ENCODE measurements around the gene PMEPA1. TPM values are rescaled to one million over a fixed set of nuclear protein-coding genes. Genes with fewer than 3 reads are reported as not detected.

PMEPA1 gene
- total RNA-seq, 2 experiments from 2014 or later: 0.37 TPM; not detected in 1

GRCh38 chr20:57689745-57690481, 19.9 kb downstream of the PMEPA1 start:
- ChIA-PET POLR2A (no interaction called here), CTCF (interaction anchor here (0.7 kb wide), 1 partner anchor 36 kb away, joined by 4 read pairs; no protein-coding TSS in a partner anchor)
- DNase-seq (no peak), ATAC-seq (no peak)
- Mint-ChIP-seq H3K27me3 (ENCODE audit: low read depth) (no peaks in the 10 kb centered on the region), H3K4me1 (ENCODE audit: low read depth) (no peaks in the 10 kb centered on the region), H3K4me3 (no peak overlapping the region), H3K9me3 (ENCODE audit: insufficient read depth) (no peaks in the 10 kb centered on the region), H3K27ac (no peak overlapping the region), H3K36me3 (ENCODE audit: low read depth) (no peaks in the 10 kb centered on the region)

GRCh38 chr20:57688864-57689263, 21.0 kb downstream of the PMEPA1 start:
- Mint-ChIP-seq H3K9me3 (ENCODE audit: insufficient read depth) (no peaks in the 10 kb centered on the region), H3K4me3 (no peak overlapping the region), H3K4me1 (ENCODE audit: low read depth) (no peaks in the 10 kb centered on the region), H3K27ac (no peak overlapping the region), H3K27me3 (ENCODE audit: low read depth) (no peaks in the 10 kb centered on the region), H3K36me3 (ENCODE audit: low read depth) (no peaks in the 10 kb centered on the region)
- ATAC-seq (no peak), DNase-seq (no peak)
- CTCF ChIA-PET: no interaction called here
- POLR2A ChIA-PET: no interaction called here

- Mint-ChIP-seq H3K4me1 (ENCODE audit: low read depth) (no peaks in the 10 kb centered on the region), H3K27me3 (ENCODE audit: low read depth) (no peaks in the 10 kb centered on the region), H3K9me3 (ENCODE audit: insufficient read depth) (no peaks in the 10 kb centered on the region), H3K4me3 (no peak overlapping the region), H3K36me3 (ENCODE audit: low read depth) (no peaks in the 10 kb centered on the region), H3K27ac (no peak overlapping the region)
- CTCF ChIA-PET: no interaction called here
- DNase-seq (no peak), ATAC-seq (no peak)
- POLR2A ChIA-PET: no interaction called here
Measured at GRCh38 chr20:57688295-57688694, 21.5 kb downstream of the PMEPA1 start.

- H3K27me3 Mint-ChIP-seq (ENCODE audit: low read depth): no peaks in the 10 kb centered on the region
- no peaks in the 10 kb centered on the region for H3K36me3 Mint-ChIP-seq (ENCODE audit: low read depth)
- ATAC-seq: no peak
- no peak for DNase-seq
- H3K9me3 Mint-ChIP-seq (ENCODE audit: insufficient read depth): no peaks in the 10 kb centered on the region
- CTCF ChIA-PET: interaction anchor here (0.6 to 0.7 kb wide), 2 partner anchors 65 to 429 kb away, joined by 3 read pairs; no protein-coding TSS in a partner anchor
- H3K4me1 Mint-ChIP-seq (ENCODE audit: low read depth): no peaks in the 10 kb centered on the region
- POLR2A ChIA-PET: interaction anchor here (0.7 kb wide), 1 partner anchor 77 kb away, joined by 3 read pairs; no protein-coding TSS in a partner anchor
- H3K4me3 Mint-ChIP-seq: no peak overlapping the region
- H3K27ac Mint-ChIP-seq: no peak overlapping the region
Measured at GRCh38 chr20:57686931-57687652, 22.7 kb downstream of the PMEPA1 start.

- CTCF ChIA-PET: interaction anchor here (1.2 kb wide), 1 partner anchor 63 kb away, joined by 3 read pairs; no protein-coding TSS in a partner anchor
- POLR2A ChIA-PET: no interaction called here
- Mint-ChIP-seq H3K4me1 (ENCODE audit: low read depth) (peaks cover 16% of the 10 kb centered on the region), H3K9me3 (ENCODE audit: insufficient read depth) (no peaks in the 10 kb centered on the region), H3K27ac (no peak overlapping the region), H3K4me3 (no peak overlapping the region), H3K36me3 (ENCODE audit: low read depth) (no peaks in the 10 kb centered on the region), H3K27me3 (ENCODE audit: low read depth) (peaks cover 6% of the 10 kb centered on the region)
- DNase-seq (no peak), ATAC-seq (no peak)
Measured at GRCh38 chr20:57685146-57685758, 24.6 kb downstream of the PMEPA1 start.

GRCh38 chr20:57684808-57685140, 25.0 kb downstream of the PMEPA1 start:
- H3K4me3 Mint-ChIP-seq: no peak overlapping the region
- DNase-seq (no peak), ATAC-seq (no peak)
- no peaks in the 10 kb centered on the region for H3K9me3 Mint-ChIP-seq (ENCODE audit: insufficient read depth)
- no peak overlapping the region for H3K27ac Mint-ChIP-seq
- ChIA-PET POLR2A (no interaction called here), CTCF (interaction anchor here (1.2 kb wide), 1 partner anchor 62 kb away, joined by 3 read pairs; no protein-coding TSS in a partner anchor)
- H3K27me3 Mint-ChIP-seq (ENCODE audit: low read depth): peaks cover 6% of the 10 kb centered on the region
- no peaks in the 10 kb centered on the region for H3K36me3 Mint-ChIP-seq (ENCODE audit: low read depth)
- peaks cover 20% of the 10 kb centered on the region for H3K4me1 Mint-ChIP-seq (ENCODE audit: low read depth)

GRCh38 chr20:57683881-57684807, 25.7 kb downstream of the PMEPA1 start:
- no peak overlapping the region for H3K4me3 Mint-ChIP-seq
- CTCF ChIA-PET: interaction anchor here (1.2 to 1.8 kb wide), 2 partner anchors 62 to 87 kb away, joined by 3 to 4 read pairs; no protein-coding TSS in a partner anchor
- POLR2A ChIA-PET: interaction anchor here (0.6 kb wide), 1 partner anchor 221 kb away, joined by 3 read pairs; no protein-coding TSS in a partner anchor
- H3K4me1 Mint-ChIP-seq (ENCODE audit: low read depth): peaks cover 20% of the 10 kb centered on the region
- ATAC-seq (no peak), DNase-seq (no peak)
- no peaks in the 10 kb centered on the region for H3K9me3 Mint-ChIP-seq (ENCODE audit: insufficient read depth)
- no peak overlapping the region for H3K27ac Mint-ChIP-seq
- no peaks in the 10 kb centered on the region for H3K36me3 Mint-ChIP-seq (ENCODE audit: low read depth)
- H3K27me3 Mint-ChIP-seq (ENCODE audit: low read depth): peaks cover 6% of the 10 kb centered on the region

- Mint-ChIP-seq H3K36me3 (ENCODE audit: low read depth) (no peaks in the 10 kb centered on the region), H3K27ac (no peak overlapping the region), H3K9me3 (ENCODE audit: insufficient read depth) (no peaks in the 10 kb centered on the region), H3K4me3 (no peak overlapping the region), H3K27me3 (ENCODE audit: low read depth) (peaks cover 6% of the 10 kb centered on the region), H3K4me1 (ENCODE audit: low read depth) (peaks cover 20% of the 10 kb centered on the region)
- ChIA-PET CTCF (interaction anchor here (0.7 to 1.8 kb wide), 2 partner anchors 30 to 87 kb away, joined by 3 to 4 read pairs; no protein-coding TSS in a partner anchor), POLR2A (interaction anchor here (0.6 kb wide), 1 partner anchor 222 kb away, joined by 3 read pairs; no protein-coding TSS in a partner anchor)
- DNase-seq: no peak
- ATAC-seq: no peak
Measured at GRCh38 chr20:57683287-57683686, 26.5 kb downstream of the PMEPA1 start.

- CTCF ChIA-PET: interaction anchor here (0.7 to 2.5 kb wide), 7 partner anchors 29 to 86 kb away, joined by 3 to 12 read pairs (median 4); partner anchors contain the start of gene ZBP1
Measured at GRCh38 chr20:57682184-57683101, 27.4 kb downstream of the PMEPA1 start.

More at GRCh38 chr20:57682184-57683101, 27.4 kb downstream of the PMEPA1 start:
- Mint-ChIP-seq H3K9me3 (ENCODE audit: insufficient read depth) (no peaks in the 10 kb centered on the region), H3K4me1 (ENCODE audit: low read depth) (peaks cover 20% of the 10 kb centered on the region), H3K4me3 (no peak overlapping the region), H3K27ac (no peak overlapping the region), H3K36me3 (ENCODE audit: low read depth) (no peaks in the 10 kb centered on the region), H3K27me3 (ENCODE audit: low read depth) (peaks cover 12% of the 10 kb centered on the region)
- POLR2A ChIA-PET: interaction anchor here (1.1 kb wide), 1 partner anchor 41 kb away, joined by 3 read pairs; no protein-coding TSS in a partner anchor
- DNase-seq (no peak), ATAC-seq (no peak)
